GM06990 (cell line): ENCODE data around the gene MRPL36.
"Not testable (repeated sequence)": the region's sequence is repeated elsewhere in the genome, so short reads cannot be mapped to it uniquely, and the experiment has no call there.

Experiments used
- DNase-seq: peaks from one replicate; pipeline ENCODE4 v3.0.0-alpha.2; 2011; ENCODE audit not compliant: insufficient read length; ENCODE audit errors: extremely low read depth
- H3K27me3 ChIP-seq: replicated peaks from 2 replicates; pipeline ENCODE4 v1.6.0; 2011; ENCODE audit warnings: low read length; ENCODE audit not compliant: control insufficient read depth, insufficient read depth
- H3K36me3 ChIP-seq: 2 replicates; pipeline ENCODE4 v1.5.1; 2011; ENCODE audit warnings: low read length; ENCODE audit not compliant: control insufficient read depth, insufficient read depth
- H3K4me3 ChIP-seq: replicated peaks from 2 replicates; pipeline ENCODE4 v1.5.1; 2011; ENCODE audit warnings: low read depth, mild to moderate bottlenecking, control low read depth, low read length
- CTCF ChIP-seq: IDR thresholded peaks from 2 replicates; pipeline ENCODE4 v1.5.1; 2011; ENCODE audit warnings: low read length, control low read depth, mild to moderate bottlenecking, inconsistent platforms; ENCODE audit not compliant: insufficient read depth, poor library complexity, severe bottlenecking

MRPL36 gene

GRCh38 chr5:1801967-1802295, 2.3 kb upstream of the MRPL36 start:
- no peak for TF ChIP-seq CTCF
- Histone ChIP-seq H3K27me3 (no peaks in the 10 kb centered on the region), H3K4me3 (peak overlapping the region; percentile 95), H3K36me3 (peaks cover 33% of the 10 kb centered on the region)
- DNase-seq = no peak

- peak; percentile 86 for DNase-seq
- no peak for TF ChIP-seq CTCF
- peak within 1 kb of the TSS; percentile 95 for H3K4me3 ChIP-seq
- no peaks in the 10 kb centered on the region for H3K27me3 ChIP-seq
- H3K36me3 ChIP-seq = peaks cover 35% of the 10 kb centered on the region
Observed at GRCh38 chr5:1801222-1801966, 1.8 kb upstream of the MRPL36 start, which contains the start of gene NDUFS6. Gene NDUFS6, plus strand, starts transcription at chr5:1801407. Its CDS starts 11 bp downstream, at chr5:1801418.

GRCh38 chr5:1800472-1801221, 1.0 kb upstream of the MRPL36 start:
- Histone ChIP-seq H3K27me3 (no peaks in the 10 kb centered on the region), H3K36me3 (peaks cover 32% of the 10 kb centered on the region), H3K4me3 (peak overlapping the region; percentile 95)
- no peak for TF ChIP-seq CTCF
- no peak for DNase-seq

- Histone ChIP-seq H3K36me3 (peaks cover 28% of the 10 kb centered on the region), H3K27me3 (no peaks in the 10 kb centered on the region), H3K4me3 (peak overlapping the region; percentile 95)
- TF ChIP-seq CTCF = no peak
- DNase-seq = no peak
Observed at GRCh38 chr5:1799110-1799601, 481 bp downstream of the MRPL36 start.

GRCh38 chr5:1798589-1798988, 1.0 kb downstream of the MRPL36 start:
- Histone ChIP-seq H3K36me3 (peaks cover 23% of the 10 kb centered on the region), H3K4me3 (peak overlapping the region; percentile 95)
- not testable (repeated sequence) for DNase-seq, H3K27me3 ChIP-seq

- no peak for TF ChIP-seq CTCF
- peaks cover 21% of the 10 kb centered on the region for H3K36me3 ChIP-seq
- H3K4me3 ChIP-seq = no peak overlapping the region
- DNase-seq = no peak
- no peaks in the 10 kb centered on the region for H3K27me3 ChIP-seq
Observed at GRCh38 chr5:1797855-1798254, 1.8 kb downstream of the MRPL36 start.
